CD4-positive, alpha-beta T cell treated with Interleukin-6 for 4 hours (primary cell): ENCODE results near the gene BICRA.
"Not testable (repeated sequence)": the region's sequence is repeated elsewhere in the genome, so short reads cannot be mapped to it uniquely, and the experiment has no call there.

Experiments used
- DNase-seq: peaks from one replicate; pipeline ENCODE4 v3.0.0-alpha.2; 2020; ENCODE audit warnings: mixed read lengths

The BICRA gene

GRCh38 chr19:47718415-47719046, 109.6 kb downstream of the BICRA start:
- not testable (repeated sequence) for DNase-seq

- DNase-seq = no peak
Measured at GRCh38 chr19:47719047-47719859, 110.3 kb downstream of the BICRA start.

GRCh38 chr19:47720669-47721422, 111.9 kb downstream of the BICRA start:
- DNase-seq = no peak

- no peak for DNase-seq
Measured at GRCh38 chr19:47723581-47723940, 114.6 kb downstream of the BICRA start.

GRCh38 chr19:47725759-47726401, 116.9 kb downstream of the BICRA start:
- DNase-seq = no peak

GRCh38 chr19:47726467-47726866, 117.5 kb downstream of the BICRA start:
- DNase-seq = no peak

- DNase-seq = not testable (repeated sequence)
Measured at GRCh38 chr19:47728295-47728694, 119.4 kb downstream of the BICRA start.

GRCh38 chr19:47729468-47729798, 120.5 kb downstream of the BICRA start:
- peak; percentile 38 for DNase-seq

- DNase-seq = peak; percentile 31
Measured at GRCh38 chr19:47729799-47730520, 121.0 kb downstream of the BICRA start.

GRCh38 chr19:47730521-47730889, 121.6 kb downstream of the BICRA start:
- DNase-seq = no peak

GRCh38 chr19:47730910-47731309, 122.0 kb downstream of the BICRA start:
- no peak for DNase-seq

GRCh38 chr19:47735131-47735530, 126.2 kb downstream of the BICRA start:
- no peak for DNase-seq

- no peak for DNase-seq
Measured at GRCh38 chr19:47740866-47741519, 132.1 kb downstream of the BICRA start.

- no peak for DNase-seq
Measured at GRCh38 chr19:47741544-47742140, 132.7 kb downstream of the BICRA start.

- no peak for DNase-seq
Measured at GRCh38 chr19:47742634-47743033, 133.7 kb downstream of the BICRA start.

- peak; percentile 97 for DNase-seq
Measured at GRCh38 chr19:47745010-47745901, 136.3 kb downstream of the BICRA start, which contains the start of gene NOP53. NOP53 (plus strand) TSS chr19:47745546; CDS start chr19:47745560, 14 bp downstream.

GRCh38 chr19:47746129-47746528, 137.2 kb downstream of the BICRA start:
- not testable (repeated sequence) for DNase-seq

GRCh38 chr19:47749326-47749725, 140.4 kb downstream of the BICRA start:
- DNase-seq = no peak

GRCh38 chr19:47750752-47751151, 141.8 kb downstream of the BICRA start:
- DNase-seq = no peak

- DNase-seq = peak; percentile 12
Measured at GRCh38 chr19:47752440-47753211, 143.7 kb downstream of the BICRA start.
